Neural crest cell (in vitro differentiated cells): ENCODE measurements around the gene RHOV. TPM values are rescaled to one million over a fixed set of nuclear protein-coding genes. Genes with fewer than 3 reads are reported as not detected.
A peak's percentile ranks its signal among the peaks of the same experiment; 100 is the strongest.

Experiments used
- DNase-seq: peaks from one replicate; pipeline ENCODE4 v3.0.0; 2021; ENCODE audit warnings: low read depth, mixed read lengths, low spot score
- H3K27ac Mint-ChIP-seq: one replicate; pipeline ENCODE4 v1.8.0; 2021; ENCODE audit warnings: mild to moderate bottlenecking, mixed read lengths; ENCODE audit not compliant: unreplicated experiment
- H3K27me3 Mint-ChIP-seq: 2 replicates; pipeline ENCODE4 v1.8.0; 2021; ENCODE audit warnings: low read depth, mild to moderate bottlenecking, mixed read lengths
- H3K36me3 Mint-ChIP-seq: 2 replicates; pipeline ENCODE4 v1.8.0; 2021; ENCODE audit warnings: low read depth, mild to moderate bottlenecking, mixed read lengths
- H3K4me1 Mint-ChIP-seq: 2 replicates; pipeline ENCODE4 v1.8.0; 2021; ENCODE audit warnings: mixed read lengths
- H3K4me3 Mint-ChIP-seq: one replicate; pipeline ENCODE4 v1.8.0; 2021; ENCODE audit warnings: mild to moderate bottlenecking, mixed read lengths
- H3K9me3 Mint-ChIP-seq: 2 replicates; pipeline ENCODE4 v1.8.0; 2021; ENCODE audit warnings: mixed read lengths
- CTCF ChIP-seq: fragments of 200-600 bp; sonication (generic); conservative IDR thresholded peaks from 2 replicates; pipeline ENCODE4 v1.5.0; 2021; ENCODE audit warnings: antibody characterized with exemption, mild to moderate bottlenecking
- total RNA-seq: library from RNA; stranded (reverse); gene quantifications from 2 replicates; pipeline ENCODE4 v1.2.1, GENCODE V29; 2021

Gene RHOV
- total RNA-seq, 1 donor from 2014 or later: 1.0 TPM

GRCh38 chr15:40879609-40880008 lies 5.6 kb upstream of the RHOV start:
- DNase-seq: no peak
- Mint-ChIP-seq H3K4me3 (peak overlapping the region; percentile 3), H3K9me3 (no peaks in the 10 kb centered on the region), H3K4me1 (no peaks in the 10 kb centered on the region), H3K36me3 (no peaks in the 10 kb centered on the region), H3K27me3 (peaks cover 7% of the 10 kb centered on the region), H3K27ac (no peak overlapping the region)
- no peak for TF ChIP-seq CTCF

- no peak for TF ChIP-seq CTCF
- no peaks in the 10 kb centered on the region for H3K36me3 Mint-ChIP-seq
Observed at GRCh38 chr15:40878785-40879184, 4.8 kb upstream of the RHOV start.

GRCh38 chr15:40877694-40878093 lies 3.7 kb upstream of the RHOV start:
- Mint-ChIP-seq H3K27me3 (peaks cover 19% of the 10 kb centered on the region), H3K9me3 (no peaks in the 10 kb centered on the region)
- TF ChIP-seq CTCF: no peak

More at GRCh38 chr15:40878785-40879184, 4.8 kb upstream of the RHOV start:
- no peaks in the 10 kb centered on the region for H3K9me3 Mint-ChIP-seq
- peaks cover 5% of the 10 kb centered on the region for H3K4me1 Mint-ChIP-seq
- no peak overlapping the region for H3K27ac Mint-ChIP-seq
- DNase-seq: no peak
- H3K27me3 Mint-ChIP-seq: peaks cover 12% of the 10 kb centered on the region
- no peak overlapping the region for H3K4me3 Mint-ChIP-seq

GRCh38 chr15:40875991-40876730 lies 2.1 kb upstream of the RHOV start:
- H3K9me3 Mint-ChIP-seq: no peaks in the 10 kb centered on the region
- H3K27me3 Mint-ChIP-seq: peaks cover 29% of the 10 kb centered on the region
- H3K36me3 Mint-ChIP-seq: no peaks in the 10 kb centered on the region
- DNase-seq: no peak
- TF ChIP-seq CTCF: no peak
- peak overlapping the region; percentile 45 for H3K4me3 Mint-ChIP-seq
- no peak overlapping the region for H3K27ac Mint-ChIP-seq
- peaks cover 5% of the 10 kb centered on the region for H3K4me1 Mint-ChIP-seq

More at GRCh38 chr15:40877694-40878093, 3.7 kb upstream of the RHOV start:
- H3K27ac Mint-ChIP-seq: no peak overlapping the region
- H3K4me1 Mint-ChIP-seq: peaks cover 5% of the 10 kb centered on the region
- DNase-seq: no peak
- H3K4me3 Mint-ChIP-seq: no peak overlapping the region
- H3K36me3 Mint-ChIP-seq: no peaks in the 10 kb centered on the region

- TF ChIP-seq CTCF: no peak
- Mint-ChIP-seq H3K36me3 (no peaks in the 10 kb centered on the region), H3K4me1 (peaks cover 5% of the 10 kb centered on the region), H3K4me3 (peak overlapping the region; percentile 75), H3K27me3 (peaks cover 34% of the 10 kb centered on the region), H3K27ac (no peak overlapping the region), H3K9me3 (no peaks in the 10 kb centered on the region)
- DNase-seq: no peak
Observed at GRCh38 chr15:40872791-40873693, 992 bp downstream of the RHOV start.
